ENCODE results near the gene ZC3H10. TPM values are rescaled to one million over a fixed set of nuclear protein-coding genes. Genes with fewer than 3 reads are reported as not detected.

ZC3H10 gene
- total and polyA plus RNA-seq, 2 of the 13 experiments (the other 11 are each of a cell fraction or from before 2014, with no cell fraction given): 0.70 to 2.3 TPM

GRCh38 chr12:56157201-56158028, 39.3 kb downstream of the ZC3H10 start (continued):
- TF ChIP-seq POLR2A (IDR thresholded peaks at IDR 0.05; ENCODE audit: insufficient read depth in 1 of 2, low read depth in 2 of 2, low read length in 2 of 2) (peak in 1 of 2 experiments; percentile 44; a peak in 1 of 4 replicates), AGO1 (IDR thresholded peaks at IDR 0.05; ENCODE audit: low read depth, low read length, poor library complexity, severe bottlenecking) (peak; percentile 66), ATF4 (CRISPR knock-in tag; IDR thresholded peaks at IDR 0.05) (0 out of 4 replicates have a peak, but pooled peaks of 1 of the 2 experiments have one; percentile 1), ZBTB38 (CRISPR knock-in tag; IDR thresholded peaks at IDR 0.05) (peak; percentile 97), BCL6 (CRISPR knock-in tag; IDR thresholded peaks at IDR 0.05) (no peak), SNAPC5 (CRISPR knock-in tag; IDR thresholded peaks at IDR 0.05; ENCODE audit: borderline replicate concordance) (no peak), CCDC6 (CRISPR knock-in tag; IDR thresholded peaks at IDR 0.05) (no peak), IRF9 (CRISPR knock-in tag; IDR thresholded peaks at IDR 0.05; ENCODE audit: borderline replicate concordance) (peak; percentile 52; the same call in 1 of the 2 replicates), HNF4G (IDR thresholded peaks at IDR 0.05; ENCODE audit: borderline replicate concordance, low read depth, low read length) (no peak), HNF4G (CRISPR knock-in tag; IDR thresholded peaks at IDR 0.05; ENCODE audit: borderline replicate concordance, low read depth) (no peak), MAX (IDR thresholded peaks at IDR 0.05) (peak; percentile 56; the same call in 1 of the 2 replicates), ZNF891 (CRISPR knock-in tag; IDR thresholded peaks at IDR 0.05) (peak; percentile 77; the same call in 1 of the 2 replicates), SPEN (CRISPR knock-in tag; IDR thresholded peaks at IDR 0.05; ENCODE audit: low read depth) (0 out of 2 replicates have a peak, but pooled peaks have one; percentile 39), NFAT5 (CRISPR knock-in tag; IDR thresholded peaks at IDR 0.05) (peak; percentile 72; the same call in 1 of the 2 replicates), ZNF687 (CRISPR knock-in tag; IDR thresholded peaks at IDR 0.05) (peak; percentile 88)

All from HepG2 (cell line).